AG08396 (cell line): ENCODE measurements around the gene CDK5R1.
"Not testable (repeated sequence)": the region's sequence is repeated elsewhere in the genome, so short reads cannot be mapped to it uniquely, and the experiment has no call there.

Experiments
- DNase-seq: peaks from one replicate; pipeline ENCODE4 v3.0.0; 2012; ENCODE audit warnings: low spot score, mixed read lengths

The CDK5R1 gene

GRCh38 chr17:32486701-32487472 is at the start of gene CDK5R1:
TSS of gene CDK5R1 (plus strand) at chr17:32486993. CDS start at chr17:32487621, 628 bp downstream.
- peak; percentile 94 for DNase-seq

GRCh38 chr17:32440722-32441121 is 46.1 kb upstream of the CDK5R1 start:
- DNase-seq: no peak

GRCh38 chr17:32441886-32442285 is 44.9 kb upstream of the CDK5R1 start:
- DNase-seq: no peak

- no peak for DNase-seq
These were observed 42.9 kb upstream of the CDK5R1 start for GRCh38 chr17:32443827-32444300.

GRCh38 chr17:32444301-32445073 is 42.3 kb upstream of the CDK5R1 start, which contains the start of gene PSMD11:
TSS of gene PSMD11 (plus strand) at chr17:32444510. CDS start at chr17:32444524, 14 bp downstream.
- peak; percentile 99 for DNase-seq

- DNase-seq: peak; percentile 69
These were observed 41.7 kb upstream of the CDK5R1 start for GRCh38 chr17:32445074-32445415.

DNA sequence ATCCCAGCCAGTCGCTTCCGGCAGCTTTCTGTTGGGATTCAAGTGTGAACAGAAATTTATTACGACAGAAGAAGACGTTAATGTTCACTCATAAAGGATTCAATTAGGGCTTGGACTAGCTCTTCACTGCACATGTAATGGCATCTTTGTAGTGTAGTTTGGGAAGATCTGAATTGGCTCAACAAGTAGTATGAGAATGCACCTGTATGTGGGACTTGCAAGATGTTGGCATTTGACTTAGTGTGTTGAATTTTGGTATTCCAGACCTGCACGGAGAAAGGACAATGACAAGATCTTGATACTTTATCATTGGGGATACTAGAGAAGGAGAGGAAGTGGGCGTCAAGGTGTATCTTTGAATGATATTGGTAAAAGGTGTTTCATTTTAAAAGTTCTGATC is 41.3 kb upstream of the CDK5R1 start:
- no peak for DNase-seq

GRCh38 chr17:32445971-32446370 is 40.8 kb upstream of the CDK5R1 start:
- no peak for DNase-seq

- no peak for DNase-seq
These were observed 39.8 kb upstream of the CDK5R1 start for GRCh38 chr17:32446949-32447348.

DNA sequence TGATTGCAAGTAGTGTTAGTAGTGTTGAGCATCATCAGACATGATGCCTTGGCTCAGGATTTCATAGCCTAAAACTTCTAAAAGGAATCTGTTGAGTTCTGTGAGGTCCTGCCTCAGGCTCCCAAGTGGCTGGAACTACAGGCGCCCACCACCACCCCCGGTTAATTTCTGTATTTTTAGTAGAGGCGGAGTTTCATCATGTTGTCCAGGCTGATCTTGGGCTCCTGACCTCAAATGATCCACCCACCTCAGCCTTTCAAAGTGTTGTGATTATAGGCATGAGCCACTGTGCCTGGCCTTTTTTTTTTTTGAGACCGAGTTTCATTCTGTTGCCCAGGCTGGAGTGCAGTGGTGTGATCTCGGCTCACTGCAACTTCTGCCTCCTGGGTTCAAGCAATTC is 36.8 kb upstream of the CDK5R1 start:
- DNase-seq: no peak

DNA sequence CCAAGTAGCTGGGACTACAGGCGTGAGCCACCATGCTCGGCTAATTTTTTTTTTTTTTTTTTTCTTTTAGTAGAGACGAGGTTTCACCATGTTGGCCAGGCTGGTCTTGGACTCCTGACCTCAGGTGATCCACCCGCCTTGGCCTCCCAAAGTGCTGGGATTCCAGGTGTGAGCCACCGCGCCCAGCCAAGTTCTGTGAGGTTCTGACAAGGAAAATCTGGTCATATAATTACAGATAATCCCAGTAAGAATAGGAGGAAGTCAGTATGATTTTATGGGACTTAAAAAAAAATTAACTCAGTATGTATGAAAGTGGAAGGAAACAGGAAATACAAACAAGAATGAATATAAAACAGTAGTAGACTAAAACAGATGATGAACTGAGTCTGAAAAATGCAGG is 36.4 kb upstream of the CDK5R1 start:
- DNase-seq: not testable (repeated sequence)

- no peak for DNase-seq
These were observed 34.9 kb upstream of the CDK5R1 start for GRCh38 chr17:32451879-32452278.

DNA sequence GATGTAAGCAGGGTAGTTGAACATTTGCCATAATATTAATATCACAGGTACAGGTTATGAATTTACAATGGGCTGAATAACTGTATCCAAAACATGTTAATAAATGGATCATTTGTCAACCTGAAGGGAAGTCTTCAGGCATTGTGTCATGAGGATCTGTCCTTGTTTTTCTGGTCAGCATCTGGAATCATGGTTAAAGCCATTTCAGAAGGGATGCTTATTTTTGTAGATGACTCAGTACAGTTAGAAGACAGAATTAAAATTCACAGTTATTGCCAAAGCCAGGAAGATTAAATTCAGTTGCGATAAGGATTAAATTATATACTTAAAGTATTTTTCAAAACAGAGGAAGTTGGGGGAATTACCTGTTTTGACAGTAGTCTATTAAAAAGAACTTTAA is 34.5 kb upstream of the CDK5R1 start:
- peak; percentile 30 for DNase-seq

- no peak for DNase-seq
These were observed 33.4 kb upstream of the CDK5R1 start for GRCh38 chr17:32453370-32453769.

- no peak for DNase-seq
These were observed 28.4 kb upstream of the CDK5R1 start for GRCh38 chr17:32458371-32458770.

- no peak for DNase-seq
These were observed 26.7 kb upstream of the CDK5R1 start for GRCh38 chr17:32460054-32460453.

- no peak for DNase-seq
These were observed 25.3 kb upstream of the CDK5R1 start for GRCh38 chr17:32461498-32461852.

- no peak for DNase-seq
These were observed 24.8 kb upstream of the CDK5R1 start for GRCh38 chr17:32461853-32462617.

- DNase-seq: no peak
These were observed 23.5 kb upstream of the CDK5R1 start for GRCh38 chr17:32463304-32463703.

- DNase-seq: no peak
These were observed 22.4 kb upstream of the CDK5R1 start for GRCh38 chr17:32464374-32464773.

- no peak for DNase-seq
These were observed 18.8 kb upstream of the CDK5R1 start for GRCh38 chr17:32467949-32468348.

DNA sequence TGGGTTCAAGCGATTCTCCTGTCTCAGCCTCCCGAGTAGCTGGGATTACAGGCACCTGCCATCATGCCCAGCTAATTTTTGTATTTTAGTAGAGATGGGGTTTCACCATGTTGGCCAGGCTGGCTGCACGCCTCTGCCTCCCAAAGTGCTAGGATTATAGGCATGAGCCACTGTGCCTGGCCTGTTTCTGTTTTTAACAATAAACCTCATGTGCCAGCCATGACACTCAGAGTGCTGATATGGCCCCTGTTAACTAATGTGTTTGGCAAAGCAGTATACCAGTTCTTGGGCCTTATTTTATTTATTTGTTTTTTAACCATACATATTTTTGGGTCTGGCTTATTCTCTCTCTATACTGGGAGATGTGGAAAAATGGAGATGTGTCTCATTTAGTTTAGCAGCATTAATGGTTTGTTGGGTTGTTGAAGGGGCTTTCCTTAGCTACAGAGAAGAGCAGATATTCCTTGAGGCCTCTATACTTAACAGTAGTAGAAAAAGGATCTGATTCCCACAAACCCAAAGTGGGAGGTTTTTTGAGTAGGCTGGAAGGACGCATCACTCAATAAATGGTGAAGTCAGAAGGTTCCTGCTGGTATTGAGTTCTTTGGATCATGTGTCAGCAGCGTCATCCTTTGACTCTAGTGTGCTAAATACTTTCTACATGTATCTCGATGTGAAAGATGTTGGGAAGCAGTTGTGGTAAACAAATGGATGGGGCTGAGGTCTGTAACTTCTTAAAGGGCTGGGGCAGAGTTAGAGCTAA is 16.2 kb upstream of the CDK5R1 start:
- DNase-seq: no peak
